ENCODE results near the gene MBLAC1. TPM values are rescaled to one million over a fixed set of nuclear protein-coding genes. Genes with fewer than 3 reads are reported as not detected.

MBLAC1 gene
- total RNA-seq, 1 donor, result 1.5 TPM

- Histone ChIP-seq H3K4me1 (ENCODE audit: insufficient read depth, low read length) (peaks cover 89% of the 10 kb centered on the region), H3K9me3 (ENCODE audit: low read depth, low read length) (no peaks in the 10 kb centered on the region), H3K4me3 (ENCODE audit: low read length) (no peak overlapping the region), H3K27me3 (ENCODE audit: insufficient read depth, low read length) (no peaks in the 10 kb centered on the region)
Observed at GRCh38 chr7:100152404-100152803, 25.6 kb downstream of the MBLAC1 start.

GRCh38 chr7:100152937-100153666, 26.3 kb downstream of the MBLAC1 start:
- Histone ChIP-seq H3K4me3 (ENCODE audit: low read length) (no peak overlapping the region), H3K27me3 (ENCODE audit: insufficient read depth, low read length) (no peaks in the 10 kb centered on the region), H3K4me1 (ENCODE audit: insufficient read depth, low read length) (peaks cover 88% of the 10 kb centered on the region), H3K9me3 (ENCODE audit: low read depth, low read length) (no peaks in the 10 kb centered on the region)

- peaks cover 88% of the 10 kb centered on the region for H3K4me1 ChIP-seq (ENCODE audit: insufficient read depth, low read length)
- H3K9me3 ChIP-seq (ENCODE audit: low read depth, low read length), result no peaks in the 10 kb centered on the region
- no peaks in the 10 kb centered on the region for H3K27me3 ChIP-seq (ENCODE audit: insufficient read depth, low read length)
- H3K4me3 ChIP-seq (ENCODE audit: low read length), result no peak overlapping the region
Observed at GRCh38 chr7:100153708-100154535, 27.2 kb downstream of the MBLAC1 start.

GRCh38 chr7:100154651-100155491, 28.1 kb downstream of the MBLAC1 start:
- Histone ChIP-seq H3K27me3 (ENCODE audit: insufficient read depth, low read length) (no peaks in the 10 kb centered on the region), H3K4me3 (ENCODE audit: low read length) (no peak overlapping the region), H3K9me3 (ENCODE audit: low read depth, low read length) (no peaks in the 10 kb centered on the region), H3K4me1 (ENCODE audit: insufficient read depth, low read length) (peaks cover 86% of the 10 kb centered on the region)

GRCh38 chr7:100155553-100156317, 29.0 kb downstream of the MBLAC1 start:
- no peak overlapping the region for H3K4me3 ChIP-seq (ENCODE audit: low read length)
- peaks cover 78% of the 10 kb centered on the region for H3K4me1 ChIP-seq (ENCODE audit: insufficient read depth, low read length)
- H3K27me3 ChIP-seq (ENCODE audit: insufficient read depth, low read length), result no peaks in the 10 kb centered on the region
- no peaks in the 10 kb centered on the region for H3K9me3 ChIP-seq (ENCODE audit: low read depth, low read length)

- H3K27me3 ChIP-seq (ENCODE audit: insufficient read depth, low read length), result no peaks in the 10 kb centered on the region
- no peaks in the 10 kb centered on the region for H3K9me3 ChIP-seq (ENCODE audit: low read depth, low read length)
- H3K4me1 ChIP-seq (ENCODE audit: insufficient read depth, low read length), result peaks cover 70% of the 10 kb centered on the region
- peak overlapping the region; percentile 83 for H3K4me3 ChIP-seq (ENCODE audit: low read length)
Observed at GRCh38 chr7:100156331-100157068, 29.7 kb downstream of the MBLAC1 start.

GRCh38 chr7:100157069-100157333, 30.2 kb downstream of the MBLAC1 start:
- Histone ChIP-seq H3K9me3 (ENCODE audit: low read depth, low read length) (no peaks in the 10 kb centered on the region), H3K4me3 (ENCODE audit: low read length) (peak overlapping the region; percentile 83), H3K4me1 (ENCODE audit: insufficient read depth, low read length) (peaks cover 65% of the 10 kb centered on the region), H3K27me3 (ENCODE audit: insufficient read depth, low read length) (no peaks in the 10 kb centered on the region)

GRCh38 chr7:100157334-100158228, 30.8 kb downstream of the MBLAC1 start:
- H3K27me3 ChIP-seq (ENCODE audit: insufficient read depth, low read length), result no peaks in the 10 kb centered on the region
- H3K9me3 ChIP-seq (ENCODE audit: low read depth, low read length), result no peaks in the 10 kb centered on the region
- peaks cover 59% of the 10 kb centered on the region for H3K4me1 ChIP-seq (ENCODE audit: insufficient read depth, low read length)
- peak overlapping the region; percentile 83 for H3K4me3 ChIP-seq (ENCODE audit: low read length)

GRCh38 chr7:100158229-100159098, 31.7 kb downstream of the MBLAC1 start, which contains the start of gene TRAPPC14:
Gene TRAPPC14, minus strand, starts transcription at chr7:100158723. Its CDS starts 224 bp downstream, at chr7:100158499.
- Histone ChIP-seq H3K9me3 (ENCODE audit: low read depth, low read length) (no peaks in the 10 kb centered on the region), H3K27me3 (ENCODE audit: insufficient read depth, low read length) (no peaks in the 10 kb centered on the region), H3K4me1 (ENCODE audit: insufficient read depth, low read length) (peaks cover 59% of the 10 kb centered on the region), H3K4me3 (ENCODE audit: low read length) (peak within 1 kb of the TSS; percentile 83)

GRCh38 chr7:100159099-100159623, 32.4 kb downstream of the MBLAC1 start:
- H3K4me1 ChIP-seq (ENCODE audit: insufficient read depth, low read length), result peaks cover 59% of the 10 kb centered on the region
- H3K4me3 ChIP-seq (ENCODE audit: low read length), result peak overlapping the region; percentile 83
- H3K9me3 ChIP-seq (ENCODE audit: low read depth, low read length), result no peaks in the 10 kb centered on the region
- no peaks in the 10 kb centered on the region for H3K27me3 ChIP-seq (ENCODE audit: insufficient read depth, low read length)

- Histone ChIP-seq H3K4me1 (ENCODE audit: insufficient read depth, low read length) (peaks cover 54% of the 10 kb centered on the region), H3K9me3 (ENCODE audit: low read depth, low read length) (no peaks in the 10 kb centered on the region), H3K4me3 (ENCODE audit: low read length) (no peak overlapping the region), H3K27me3 (ENCODE audit: insufficient read depth, low read length) (no peaks in the 10 kb centered on the region)
Observed at GRCh38 chr7:100160067-100160466, 33.3 kb downstream of the MBLAC1 start.

- Histone ChIP-seq H3K27me3 (ENCODE audit: insufficient read depth, low read length) (peaks cover 17% of the 10 kb centered on the region), H3K9me3 (ENCODE audit: low read depth, low read length) (no peaks in the 10 kb centered on the region), H3K4me3 (ENCODE audit: low read length) (no peak overlapping the region), H3K4me1 (ENCODE audit: insufficient read depth, low read length) (peaks cover 48% of the 10 kb centered on the region)
Observed at GRCh38 chr7:100163006-100163531, 36.3 kb downstream of the MBLAC1 start.

All from mononuclear cell (primary cell).